BE2C (cell line): Measurements from ENCODE around the gene DOHH.
A peak's percentile ranks its signal among the peaks of the same experiment; 100 is the strongest.

Source experiments
- DNase-seq: peaks from one replicate; pipeline ENCODE4 v3.0.0-alpha.2; 2020
- H3K27me3 ChIP-seq: fragments of 250-450 bp; sonication (Bioruptor Pico); 2 replicates; pipeline ENCODE4 v1.5.1; 2020; ENCODE audit warnings: mild to moderate bottlenecking
- H3K36me3 ChIP-seq: fragments of 250-450 bp; sonication (Bioruptor Pico); 2 replicates; pipeline ENCODE4 v1.5.1; 2020; ENCODE audit warnings: mild to moderate bottlenecking
- H3K4me1 ChIP-seq: fragments of 250-450 bp; sonication (Bioruptor Pico); 2 replicates; pipeline ENCODE4 v1.5.1; 2020
- H3K4me3 ChIP-seq: 2 replicates; pipeline ENCODE4 v1.5.1; 2011; ENCODE audit warnings: low read depth, low read length
- H3K9me3 ChIP-seq: fragments of 250-450 bp; sonication (Bioruptor Pico); 2 replicates; pipeline ENCODE4 v1.5.1; 2020
- CTCF ChIP-seq: IDR thresholded peaks from 2 replicates; pipeline ENCODE4 v1.5.1; 2012; ENCODE audit warnings: mild to moderate bottlenecking, low read depth, low read length

The DOHH gene

GRCh38 chr19:3474010-3474409, 26.5 kb downstream of the DOHH start:
- Histone ChIP-seq H3K36me3 (no peaks in the 10 kb centered on the region), H3K27me3 (peaks cover 3% of the 10 kb centered on the region; the same call in 1 of the 2 replicates), H3K4me1 (no peaks in the 10 kb centered on the region; the same call in 1 of the 2 replicates), H3K4me3 (no peak overlapping the region), H3K9me3 (no peaks in the 10 kb centered on the region)
- no peak for DNase-seq
- TF ChIP-seq CTCF: no peak

- H3K36me3 ChIP-seq: no peaks in the 10 kb centered on the region
- no peak overlapping the region for H3K4me3 ChIP-seq
- no peaks in the 10 kb centered on the region; the same call in 1 of the 2 replicates for H3K4me1 ChIP-seq
- peak; percentile 76 for TF ChIP-seq CTCF
- H3K27me3 ChIP-seq: peaks cover 3% of the 10 kb centered on the region; the same call in 1 of the 2 replicates
- no peaks in the 10 kb centered on the region for H3K9me3 ChIP-seq
- peak; percentile 50 for DNase-seq
These were observed 28.4 kb downstream of the DOHH start for GRCh38 chr19:3471954-3472655.

- peaks cover 3% of the 10 kb centered on the region; the same call in 1 of the 2 replicates for H3K27me3 ChIP-seq
- H3K9me3 ChIP-seq: no peaks in the 10 kb centered on the region
- TF ChIP-seq CTCF: no peak
- H3K4me3 ChIP-seq: no peak overlapping the region
- H3K36me3 ChIP-seq: no peaks in the 10 kb centered on the region
- DNase-seq: no peak
- H3K4me1 ChIP-seq: no peaks in the 10 kb centered on the region; the same call in 1 of the 2 replicates
These were observed 29.9 kb downstream of the DOHH start for GRCh38 chr19:3470500-3471128.

- H3K4me3 ChIP-seq: no peak overlapping the region
- DNase-seq: no peak
These were observed 30.6 kb downstream of the DOHH start for GRCh38 chr19:3469638-3470499.

GRCh38 chr19:3468211-3468610, 32.3 kb downstream of the DOHH start:
- no peak for DNase-seq
- peaks cover 3% of the 10 kb centered on the region for H3K36me3 ChIP-seq
- H3K27me3 ChIP-seq: peaks cover 3% of the 10 kb centered on the region; the same call in 1 of the 2 replicates
- H3K9me3 ChIP-seq: no peaks in the 10 kb centered on the region
- no peak for TF ChIP-seq CTCF
- H3K4me3 ChIP-seq: no peak overlapping the region
- H3K4me1 ChIP-seq: no peaks in the 10 kb centered on the region; the same call in 1 of the 2 replicates

More at GRCh38 chr19:3469638-3470499, 30.6 kb downstream of the DOHH start:
- no peaks in the 10 kb centered on the region for H3K9me3 ChIP-seq
- peak; percentile 29; the same call in 1 of the 2 replicates for TF ChIP-seq CTCF
- H3K27me3 ChIP-seq: peaks cover 3% of the 10 kb centered on the region; the same call in 1 of the 2 replicates
- H3K36me3 ChIP-seq: no peaks in the 10 kb centered on the region
- H3K4me1 ChIP-seq: no peaks in the 10 kb centered on the region; the same call in 1 of the 2 replicates
